ENCODE measurements around the gene SNAPC3.
A peak's percentile ranks its signal among the peaks of the same experiment; 100 is the strongest.

The SNAPC3 gene

GRCh38 chr9:15492485-15493150 is 69.9 kb downstream of the SNAPC3 start:
- no peak for DNase-seq

GRCh38 chr9:15498246-15498995 is 75.7 kb downstream of the SNAPC3 start:
- DNase-seq: no peak

DNA sequence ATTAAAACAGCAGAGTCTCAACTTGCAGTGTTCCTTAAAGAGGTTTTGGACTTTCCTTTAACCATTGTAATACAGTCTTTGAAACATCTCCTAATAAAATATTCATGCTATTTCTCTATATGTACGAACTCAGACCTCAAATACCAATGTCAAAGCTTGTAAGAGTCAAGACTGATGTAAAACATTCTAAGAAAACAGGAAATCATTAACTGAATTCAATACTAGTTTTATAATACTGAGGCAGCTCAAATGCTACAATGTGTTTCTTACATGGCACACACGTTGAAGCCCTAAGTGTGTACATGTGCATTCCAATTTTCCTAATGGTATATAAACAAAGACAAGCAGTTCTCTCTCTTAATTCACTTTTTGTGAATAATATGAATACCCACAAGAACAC is 76.5 kb downstream of the SNAPC3 start:
- DNase-seq: no peak

DNA sequence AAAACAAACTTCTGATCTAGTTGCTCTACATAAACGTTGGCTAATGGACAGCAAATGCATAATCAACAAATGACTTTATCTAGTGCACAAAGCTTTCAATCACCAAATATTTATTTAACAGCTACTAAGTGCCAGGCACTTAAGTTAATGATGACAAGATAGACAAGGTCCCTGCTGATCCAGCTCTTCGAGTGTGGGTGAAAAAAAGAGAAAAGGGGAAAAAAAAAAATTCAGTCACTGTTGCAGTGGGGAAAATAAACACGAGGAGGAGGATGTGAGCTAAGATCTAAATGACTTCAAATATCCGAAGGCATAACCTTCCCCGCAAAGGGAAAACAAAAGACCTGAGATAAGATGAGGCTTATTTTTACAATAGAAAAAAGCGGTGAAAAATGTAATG is 78.5 kb downstream of the SNAPC3 start:
- no peak for DNase-seq

DNA sequence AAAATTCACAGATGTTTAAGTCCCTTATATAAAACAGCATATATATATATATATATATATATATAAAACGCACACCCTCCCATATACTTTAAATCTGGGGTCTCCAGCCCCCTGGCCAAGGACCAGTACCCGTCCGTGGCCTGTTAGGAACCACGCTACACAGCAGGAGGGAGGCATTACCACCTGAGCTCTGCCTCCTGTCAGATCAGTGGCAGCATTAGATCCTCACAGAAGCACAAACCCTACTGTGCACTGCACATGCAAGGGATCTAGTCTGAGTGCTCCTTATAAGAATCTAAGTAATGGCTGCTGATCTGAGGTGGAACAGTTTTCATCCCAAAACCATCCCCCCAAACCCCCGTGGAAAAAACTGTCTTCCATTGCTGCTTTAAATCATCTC is 79.1 kb downstream of the SNAPC3 start:
- DNase-seq: no peak

DNA sequence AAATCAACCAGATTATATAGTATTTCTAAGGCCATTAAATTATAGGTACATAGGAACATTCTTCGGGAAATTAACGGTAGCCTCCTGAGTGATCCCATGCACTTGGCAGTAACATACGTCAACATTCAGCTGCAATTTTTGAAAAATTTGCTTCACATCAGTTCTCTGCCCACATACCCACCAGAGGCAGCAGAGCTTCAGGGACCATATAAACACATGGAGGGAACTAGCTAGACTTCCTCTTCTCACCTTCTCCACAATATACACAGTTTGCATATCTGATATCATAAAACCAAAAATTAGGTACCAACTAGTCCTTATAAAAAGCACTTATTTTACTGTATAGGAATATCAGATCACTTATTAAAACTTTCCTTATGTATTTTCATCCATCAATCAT is 83.2 kb downstream of the SNAPC3 start:
- no peak for DNase-seq

GRCh38 chr9:15509931-15510788 is 87.5 kb downstream of the SNAPC3 start:
- peak; percentile 69 for DNase-seq

DNA sequence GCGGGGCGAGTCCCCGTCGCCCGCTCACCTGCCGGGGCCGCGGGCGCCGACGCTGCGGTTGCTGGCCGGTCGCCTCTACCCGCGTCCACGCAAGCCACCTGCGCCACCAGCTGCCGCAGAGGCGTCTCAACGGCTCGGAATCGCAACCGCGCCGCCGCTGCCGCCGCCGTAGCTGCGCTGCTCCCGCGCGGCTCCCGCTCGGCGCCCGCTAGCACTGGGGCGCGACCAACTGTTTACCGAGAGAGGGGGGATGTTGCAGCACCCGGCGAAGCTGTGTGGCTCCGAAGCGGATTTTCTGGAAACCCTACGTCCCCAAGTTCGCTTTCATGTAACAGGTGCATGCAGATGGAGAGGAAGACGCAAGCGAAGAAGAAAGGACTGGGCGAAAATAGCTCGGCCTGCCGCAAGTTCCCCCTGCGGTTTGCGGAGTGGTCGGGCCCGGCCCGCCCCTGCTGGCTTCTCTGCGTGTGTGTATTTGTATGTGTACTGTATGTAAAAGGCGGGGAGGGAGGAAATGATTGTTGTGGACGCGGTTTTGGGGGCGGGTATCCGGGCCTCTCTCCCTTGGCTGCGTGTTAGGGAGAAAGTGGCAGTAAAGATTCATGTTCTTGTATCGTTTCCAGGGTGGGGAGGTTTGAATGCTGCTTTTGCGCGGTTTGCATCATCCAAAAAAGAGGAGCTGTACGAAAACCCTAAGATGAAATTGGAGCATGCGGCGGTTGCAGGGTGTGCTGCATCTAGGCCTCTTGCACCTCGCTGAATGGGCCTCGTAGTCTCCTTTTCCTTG is 88.3 kb downstream of the SNAPC3 start, which contains the start of gene PSIP1:
TSS of gene PSIP1 (minus strand) at position 182 of the 787 bp plus-strand sequence. CDS start 782 bp downstream, outside the sequence.
- DNase-seq: peak; percentile 85
